Activated naive CD4-positive, alpha-beta T cell (primary cell): ENCODE measurements around the gene STAB2.

Experiments used
- DNase-seq, 4 experiments: peaks; one replicate each; lab custom pipeline; 2025; lab: John Stamatoyannopoulos, UW

Gene STAB2

DNA sequence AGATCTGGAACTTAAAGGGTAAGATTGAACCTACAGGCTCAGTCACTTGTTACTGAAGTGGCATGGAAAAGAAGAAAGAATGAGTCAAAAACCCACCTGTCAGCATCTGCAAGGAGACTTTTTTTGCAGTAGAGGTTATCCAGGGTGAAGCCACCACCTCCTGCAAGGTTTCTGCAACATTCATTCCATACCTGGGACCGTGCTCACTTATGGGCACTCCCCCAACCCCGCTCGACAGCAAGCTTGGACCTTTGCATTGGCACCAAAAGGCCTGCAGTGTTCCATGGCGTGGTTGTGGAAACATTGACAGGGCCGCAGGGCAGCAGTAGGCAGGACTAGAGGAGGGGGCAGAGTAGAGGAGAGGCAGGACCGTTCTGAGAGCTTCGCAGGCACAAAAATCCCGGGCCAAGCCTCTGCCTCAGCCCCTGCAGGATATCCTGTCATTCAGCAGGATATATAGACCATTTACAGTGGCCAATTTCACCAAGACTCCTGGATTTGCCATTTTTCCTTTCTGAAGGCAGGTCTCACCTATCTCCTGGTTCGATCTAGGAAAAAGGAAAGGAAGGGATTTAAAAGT is at the start of gene STAB2:
STAB2 (plus strand) TSS at position 483 of the 580 bp plus-strand sequence. CDS start 204 bp downstream, outside the sequence.
- no peak for DNase-seq

- no peak for DNase-seq
Observed at GRCh38 chr12:103538397-103538796, 48.7 kb upstream of the STAB2 start.

- DNase-seq = no peak
Observed at GRCh38 chr12:103540319-103540718, 46.8 kb upstream of the STAB2 start.

DNA sequence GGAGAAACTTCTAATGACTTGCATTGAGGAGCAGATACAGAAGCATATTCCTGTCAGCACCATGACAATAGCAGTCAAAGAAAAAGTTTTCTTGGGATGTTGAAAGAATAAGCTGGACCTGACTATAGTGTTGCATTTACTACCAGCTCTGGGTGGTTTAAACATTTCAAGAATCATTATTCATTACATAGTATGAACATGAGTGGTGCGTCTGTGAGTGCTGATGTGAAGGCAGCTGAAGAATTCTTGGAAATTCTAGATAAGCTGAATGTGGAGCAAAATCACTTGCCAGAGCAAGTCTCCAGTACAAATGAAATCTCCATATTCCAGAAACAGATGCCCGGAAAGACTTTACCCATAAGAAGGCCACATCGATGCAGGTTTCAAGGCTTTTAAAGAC is 45.0 kb upstream of the STAB2 start:
- no peak for DNase-seq

DNA sequence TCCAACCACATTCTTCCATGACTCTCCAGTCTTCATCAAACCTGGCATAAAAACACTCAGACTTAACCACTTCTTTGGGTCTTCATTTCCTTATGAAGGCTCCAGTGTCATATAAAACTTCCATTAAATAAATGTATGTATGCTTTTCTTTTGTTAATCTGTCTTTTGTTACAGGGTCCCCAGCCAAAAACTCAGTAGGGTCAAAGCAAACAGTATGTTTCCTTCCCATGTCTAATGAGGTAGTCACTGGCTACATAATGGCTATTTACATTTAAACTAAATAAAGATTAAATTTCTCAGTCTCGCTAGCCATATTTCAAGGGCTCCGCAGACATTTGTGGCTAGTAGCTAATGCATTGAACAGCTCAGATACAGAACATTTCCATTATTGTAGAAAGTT is 40.1 kb upstream of the STAB2 start:
- no peak for DNase-seq

DNA sequence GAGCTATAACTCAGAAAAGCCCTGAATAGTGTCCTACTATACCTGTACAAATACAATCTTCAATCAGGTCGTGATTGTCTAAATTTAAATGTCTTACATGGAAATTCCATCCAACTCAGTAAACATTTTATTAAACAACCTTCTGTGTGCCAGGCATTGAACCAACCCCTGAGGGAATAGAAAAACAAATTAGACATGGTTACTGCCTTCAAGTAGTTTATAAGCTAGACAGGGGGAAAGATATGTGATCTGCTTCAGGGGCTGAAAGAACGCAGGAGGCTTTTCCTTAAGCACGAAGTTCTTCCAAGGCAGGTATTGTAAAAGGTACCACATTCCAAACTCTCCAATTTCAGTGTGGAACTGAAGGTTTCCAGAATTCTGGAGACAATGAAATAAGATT is 39.7 kb upstream of the STAB2 start:
- DNase-seq = no peak

GRCh38 chr12:103547929-103548328 is 39.1 kb upstream of the STAB2 start:
- DNase-seq = no peak

- peak; percentile 1 to 34 (median 3) for DNase-seq
Observed at GRCh38 chr12:103548622-103549601, 38.2 kb upstream of the STAB2 start.

- DNase-seq = no peak
Observed at GRCh38 chr12:103556890-103557627, 30.0 kb upstream of the STAB2 start.

GRCh38 chr12:103557628-103558010 is 29.5 kb upstream of the STAB2 start:
- DNase-seq = no peak

- DNase-seq = no peak
Observed at GRCh38 chr12:103558879-103559278, 28.2 kb upstream of the STAB2 start.

- DNase-seq = no peak
Observed at GRCh38 chr12:103560604-103561101, 26.4 kb upstream of the STAB2 start.

DNA sequence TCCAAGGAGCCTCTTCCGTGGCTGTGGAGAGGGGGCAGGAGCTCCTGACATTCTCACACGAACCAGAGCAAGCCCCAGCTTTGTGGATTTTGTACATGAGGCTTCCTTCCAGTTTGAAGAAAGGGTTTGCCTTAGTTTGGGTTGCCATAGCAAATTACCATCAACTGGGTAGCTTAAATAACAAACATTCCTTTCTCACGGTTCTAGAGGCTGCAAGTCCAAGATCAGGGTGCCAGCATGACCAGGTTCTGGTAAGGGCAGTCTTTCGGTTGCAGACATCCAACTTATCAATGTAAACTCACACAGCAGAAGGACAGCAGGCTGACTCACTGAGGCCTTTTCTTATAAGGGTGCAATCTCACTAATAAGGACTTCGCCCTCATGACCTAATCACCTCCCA is 25.9 kb upstream of the STAB2 start:
- no peak for DNase-seq

GRCh38 chr12:103566398-103566797 is 20.7 kb upstream of the STAB2 start:
- no peak for DNase-seq

DNA sequence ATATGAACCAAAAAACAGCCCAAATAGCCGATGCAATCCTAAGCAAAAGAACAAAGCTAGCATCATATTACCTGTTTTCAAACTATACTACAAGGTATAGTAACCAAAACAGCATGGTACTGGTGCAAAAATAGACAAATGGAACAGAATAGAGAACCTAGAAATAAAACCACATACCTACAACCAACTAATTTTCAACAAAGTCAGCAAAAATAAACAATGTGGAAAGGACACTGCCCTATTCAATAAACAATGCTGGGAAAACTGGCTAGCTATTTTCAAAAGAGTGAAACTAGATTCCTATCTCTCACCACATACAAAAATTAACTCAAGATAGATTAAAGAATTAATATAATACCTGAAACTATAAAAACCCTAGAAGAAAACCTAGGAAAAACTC is 17.8 kb upstream of the STAB2 start:
- DNase-seq = no peak

- no peak for DNase-seq
Observed at GRCh38 chr12:103571286-103571685, 15.8 kb upstream of the STAB2 start.

- no peak for DNase-seq
Observed at GRCh38 chr12:103572312-103573045, 14.6 kb upstream of the STAB2 start.

DNA sequence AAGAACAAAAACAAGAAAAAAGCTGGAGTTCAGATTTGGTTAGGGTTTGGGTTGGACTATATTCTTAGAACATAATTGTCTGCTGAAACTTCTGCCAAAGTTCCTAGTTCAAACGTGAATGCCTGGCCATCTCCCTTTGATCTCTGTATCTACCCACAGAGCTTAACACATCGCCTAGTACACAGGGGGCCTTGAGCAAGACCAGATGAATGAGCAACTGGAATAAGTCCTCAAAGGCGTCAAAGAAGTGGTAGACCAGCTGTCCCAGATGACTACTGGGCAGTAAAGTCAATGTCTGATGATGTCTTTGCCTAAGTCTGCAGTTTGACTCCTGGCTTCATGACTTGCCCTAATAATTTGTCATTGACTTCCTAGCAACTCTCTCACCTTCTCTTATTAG is 13.9 kb upstream of the STAB2 start:
- no peak for DNase-seq

DNA sequence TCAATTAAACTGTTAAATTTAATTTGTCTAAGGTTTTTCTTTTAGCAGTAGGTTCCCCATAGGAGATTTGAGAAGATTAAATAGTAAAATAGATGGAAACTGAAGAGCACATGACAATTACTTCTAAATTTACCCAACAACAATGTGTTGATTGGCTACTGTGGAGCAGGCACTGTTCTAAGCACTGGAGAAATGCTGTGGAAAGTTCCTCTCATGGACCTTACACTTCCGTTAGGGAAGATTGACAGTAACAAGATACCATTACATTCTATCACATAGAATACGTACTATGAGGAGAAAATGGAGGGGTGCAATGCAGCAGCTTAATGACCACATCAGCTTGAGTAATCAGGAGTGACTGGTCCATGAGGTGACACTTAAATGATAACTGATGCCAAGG is 8.1 kb upstream of the STAB2 start:
- no peak for DNase-seq

- DNase-seq = no peak
Observed at GRCh38 chr12:103580026-103580425, 7.0 kb upstream of the STAB2 start.

DNA sequence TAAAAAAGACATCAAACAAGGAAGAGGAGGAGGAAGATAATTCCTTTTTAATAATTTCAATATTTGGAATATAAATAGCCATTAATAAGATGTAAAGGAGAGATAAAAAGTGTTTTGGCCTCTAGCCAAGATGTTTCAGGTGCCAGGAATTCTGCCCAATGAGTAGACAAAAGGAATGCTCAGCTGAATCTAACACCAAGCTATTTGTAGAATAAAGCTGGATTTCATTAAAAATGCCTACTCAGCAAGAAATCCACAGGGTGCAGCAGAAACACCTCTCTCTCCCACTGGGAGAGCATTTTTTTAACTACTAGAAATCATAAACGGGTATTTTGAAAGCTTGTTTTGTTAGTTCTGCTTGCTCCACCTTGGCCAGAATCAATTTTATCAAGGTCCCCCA is 4.1 kb upstream of the STAB2 start:
- no peak for DNase-seq

DNA sequence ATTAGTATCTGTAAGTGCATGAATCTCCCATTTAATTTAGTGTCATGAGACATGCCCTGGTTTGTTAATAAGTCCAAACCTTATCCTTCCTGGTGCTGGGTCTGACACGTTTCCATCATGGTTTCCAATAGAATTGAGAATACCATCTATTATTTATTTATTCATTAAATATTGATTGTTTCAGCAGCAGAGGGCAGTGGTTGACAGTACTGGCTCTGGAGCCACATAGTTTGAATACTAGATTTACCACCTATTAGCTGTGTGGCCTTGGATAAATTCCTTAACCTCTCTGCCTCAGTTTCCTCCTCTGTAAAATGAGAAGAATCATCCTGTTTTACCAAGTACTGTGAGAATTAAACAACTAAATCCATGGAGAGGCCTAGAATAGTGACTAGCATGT is 941 bp upstream of the STAB2 start:
- no peak for DNase-seq
